ENCODE measurements around the gene BID. TPM values are rescaled to one million over a fixed set of nuclear protein-coding genes. Genes with fewer than 3 reads are reported as not detected.

Gene BID
- total RNA-seq, 1 donor from 2014 or later, result 12.9 TPM

GRCh38 chr22:17783312-17783711 is 9.0 kb upstream of the BID start:
- DNase-seq, result no peak

GRCh38 chr22:17782621-17783020 is 8.4 kb upstream of the BID start:
- no peak for DNase-seq

DNA sequence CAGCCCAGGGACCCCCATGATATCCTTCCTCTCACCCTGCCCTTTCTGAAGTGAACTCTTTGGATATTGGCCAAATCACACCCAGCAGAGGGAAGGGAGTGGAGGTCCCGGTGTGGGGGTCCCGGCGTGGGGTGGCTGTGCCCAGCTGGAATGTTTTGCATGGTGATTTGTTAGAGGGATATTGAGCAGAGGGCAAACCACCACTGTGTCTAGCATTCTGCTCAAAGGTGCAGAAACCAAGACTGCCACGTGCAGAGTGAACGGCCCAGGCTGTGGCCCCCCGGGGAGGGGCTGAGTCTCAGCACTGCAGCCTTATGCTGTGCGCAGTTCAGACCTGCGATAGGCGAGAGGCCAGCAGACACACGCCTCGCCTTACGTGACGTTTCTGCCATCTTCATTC is 7.9 kb upstream of the BID start:
- no peak for DNase-seq

DNA sequence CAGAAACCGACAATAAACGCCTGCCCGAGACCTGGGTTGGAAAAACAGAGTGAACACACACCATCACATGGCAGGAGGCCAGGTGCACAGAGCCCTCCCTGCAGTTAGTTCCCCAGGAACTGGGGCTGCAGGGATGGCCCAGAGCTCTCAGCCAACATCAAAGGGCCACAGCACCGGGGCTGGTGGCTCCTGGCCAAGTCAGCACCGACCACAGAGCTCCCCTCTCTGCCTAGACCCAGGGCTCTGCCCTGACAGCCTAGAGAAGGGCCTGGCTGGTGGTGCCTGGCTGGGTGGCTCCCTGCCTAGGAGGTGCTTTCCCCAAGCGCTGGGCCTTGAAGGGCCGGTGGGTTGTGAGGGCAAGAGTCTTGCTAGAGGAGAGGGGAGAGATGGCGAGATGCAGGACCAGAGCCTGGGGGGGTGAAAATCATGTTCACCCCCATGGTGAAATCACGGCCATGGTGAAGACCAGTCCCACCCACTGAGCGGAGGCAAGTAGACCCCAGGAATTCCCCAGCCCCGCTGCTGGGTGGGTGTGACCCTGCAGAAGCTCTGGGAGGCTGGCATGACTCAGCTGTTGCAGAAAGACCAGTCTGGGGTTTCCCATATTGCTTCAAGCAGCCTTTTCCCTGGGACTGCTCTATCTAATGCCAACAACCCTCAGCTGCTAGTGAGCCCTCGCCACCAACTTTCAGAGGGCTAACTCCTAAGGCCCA is 7.2 kb upstream of the BID start:
- DNase-seq, result peak; percentile 18

DNA sequence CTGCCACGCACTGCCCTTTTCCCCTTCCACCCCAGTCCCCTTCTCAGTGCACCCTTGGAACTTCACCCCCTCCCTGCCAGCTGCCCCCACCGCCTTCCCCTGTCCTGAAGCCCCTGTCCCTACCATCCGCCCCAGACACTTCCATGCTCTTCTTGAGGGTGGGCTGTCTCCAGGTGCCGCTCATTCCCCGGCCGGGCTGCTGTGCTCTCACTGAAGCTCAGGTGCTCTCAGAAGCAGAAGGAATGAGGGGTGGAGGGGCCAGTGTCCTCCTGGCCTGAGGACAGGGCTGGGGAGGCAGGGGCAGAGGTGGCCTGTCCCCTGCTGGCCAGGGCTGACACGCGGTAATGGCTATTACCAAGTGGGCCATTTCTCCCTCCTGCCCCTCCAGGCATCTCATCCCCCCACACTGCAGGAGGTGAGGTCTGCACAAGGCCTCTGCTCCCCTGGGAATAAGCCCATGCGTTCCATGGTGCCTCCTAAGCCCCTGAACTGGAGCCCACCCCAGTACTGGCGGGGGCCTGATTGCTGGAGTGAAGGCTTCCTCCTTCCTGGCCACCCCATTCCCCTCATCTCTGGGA is 6.6 kb upstream of the BID start:
- no peak for DNase-seq

DNA sequence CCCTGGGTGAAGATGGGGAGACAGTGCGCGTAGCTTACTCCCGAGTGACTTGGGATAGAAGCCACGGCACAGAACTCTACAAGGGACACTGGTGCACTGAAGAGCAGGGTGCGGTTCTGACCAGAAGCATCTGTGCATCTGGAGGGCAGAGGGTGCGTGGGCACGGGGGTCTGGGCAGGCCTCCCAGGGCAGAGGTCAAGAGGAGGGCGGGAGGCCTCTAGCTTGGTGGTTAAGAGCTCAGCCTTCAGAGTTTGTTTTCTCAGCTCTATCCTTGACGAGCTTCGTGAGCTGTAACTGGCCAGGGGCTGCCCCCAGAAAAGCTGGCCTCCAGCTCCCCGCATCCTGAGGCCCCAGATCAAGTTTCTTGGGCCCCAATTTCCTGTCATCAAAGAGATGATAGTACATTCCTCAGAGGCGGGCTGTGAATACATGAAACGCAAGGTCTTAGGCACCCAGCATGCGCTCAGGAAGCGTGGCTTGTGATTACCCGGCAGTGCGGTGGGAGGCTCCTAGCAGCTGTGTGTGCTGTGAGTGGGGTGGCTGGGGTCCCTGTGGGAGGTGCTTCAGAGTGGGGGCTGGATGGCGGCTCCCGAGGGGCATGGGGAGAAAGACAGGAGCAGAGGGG is 6.0 kb upstream of the BID start:
- no peak for DNase-seq

GRCh38 chr22:17779286-17780115 is 5.2 kb upstream of the BID start:
- no peak for DNase-seq

- DNase-seq, result no peak
These were observed 4.2 kb upstream of the BID start for GRCh38 chr22:17778412-17778976.

DNA sequence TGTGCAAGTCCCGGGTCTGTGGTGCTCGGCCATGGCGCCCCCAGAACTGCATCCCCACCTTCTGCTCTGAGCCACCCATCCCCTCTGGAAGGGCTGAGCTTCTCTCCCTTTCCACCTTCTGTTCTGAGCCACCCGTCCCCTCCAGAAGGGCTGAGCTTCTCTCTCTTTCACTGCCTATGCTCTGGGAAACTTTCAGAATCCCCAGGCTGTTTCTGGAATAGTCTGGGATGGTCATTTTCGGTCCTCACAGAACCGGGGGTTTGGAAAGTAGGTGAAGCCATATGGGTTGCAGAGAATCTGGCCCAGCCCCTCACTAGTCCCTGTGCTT is 3.4 kb upstream of the BID start:
- DNase-seq, result no peak

DNA sequence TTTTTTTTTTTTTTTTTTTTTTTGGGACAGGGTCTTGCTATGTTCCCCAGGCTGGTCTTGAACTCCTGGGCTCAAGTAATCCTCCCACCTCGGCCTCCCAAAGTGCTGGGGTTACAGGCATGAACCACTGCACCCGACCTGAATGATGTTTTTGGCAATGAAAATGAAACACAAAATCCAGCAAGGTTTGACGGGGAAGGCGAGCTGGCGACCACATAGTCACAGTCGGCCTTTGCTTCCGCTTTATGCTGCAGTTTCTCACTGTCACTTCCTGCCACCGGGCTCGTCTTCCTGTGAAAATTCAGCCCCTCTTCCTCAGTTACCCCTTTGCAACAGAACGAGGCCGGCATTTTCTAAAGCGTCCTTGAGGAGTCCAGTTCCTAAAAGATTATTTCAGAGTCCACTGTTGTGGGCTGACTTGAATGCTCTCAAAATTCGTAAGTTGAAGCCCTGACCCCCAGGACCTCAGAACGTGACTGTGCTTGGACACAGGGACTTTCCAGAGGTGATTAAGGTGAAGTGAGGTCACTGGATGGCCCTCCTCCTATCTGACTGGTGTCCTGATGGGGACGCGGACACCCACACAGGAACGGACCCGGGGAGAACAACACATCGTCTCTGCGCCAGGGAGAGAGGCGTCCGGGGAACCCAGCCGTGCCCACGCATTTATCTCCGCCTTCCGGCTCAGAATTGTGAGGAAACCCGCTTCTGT is 2.9 kb upstream of the BID start:
- no peak for DNase-seq

GRCh38 chr22:17775781-17776465 is 1.7 kb upstream of the BID start:
- no peak for DNase-seq

GRCh38 chr22:17774926-17775685 is 837 bp upstream of the BID start:
- no peak for DNase-seq

DNA sequence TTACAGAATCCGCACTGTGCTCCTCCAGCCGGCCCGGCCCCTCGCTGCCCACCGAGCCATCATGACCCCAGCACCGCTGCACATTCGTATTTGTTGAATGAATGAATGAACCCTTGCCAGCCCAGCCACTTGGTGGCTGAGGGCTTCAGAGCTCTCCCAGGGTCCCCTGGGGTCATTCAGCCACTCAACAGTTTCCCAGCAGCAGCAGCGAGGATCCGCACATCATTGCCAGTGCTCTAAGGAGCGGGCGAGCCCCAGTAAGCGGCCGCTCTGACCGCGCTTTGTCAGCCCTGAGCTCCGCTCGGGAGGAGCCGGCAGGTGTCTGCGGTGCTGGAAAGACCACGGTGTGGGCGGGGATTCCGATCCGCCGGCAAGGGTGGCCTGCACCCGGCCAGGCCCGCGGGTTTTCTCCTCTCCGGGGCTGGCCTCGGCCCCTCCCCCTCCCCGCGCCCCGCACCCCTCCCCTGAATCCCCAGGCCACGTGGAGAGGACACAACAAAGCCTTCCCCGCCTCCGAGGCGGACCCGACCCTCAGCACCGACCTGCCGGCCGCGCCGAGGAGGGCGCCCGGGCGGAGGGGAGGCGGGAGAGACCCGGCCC is 563 bp downstream of the BID start:
- no peak for DNase-seq

DNA sequence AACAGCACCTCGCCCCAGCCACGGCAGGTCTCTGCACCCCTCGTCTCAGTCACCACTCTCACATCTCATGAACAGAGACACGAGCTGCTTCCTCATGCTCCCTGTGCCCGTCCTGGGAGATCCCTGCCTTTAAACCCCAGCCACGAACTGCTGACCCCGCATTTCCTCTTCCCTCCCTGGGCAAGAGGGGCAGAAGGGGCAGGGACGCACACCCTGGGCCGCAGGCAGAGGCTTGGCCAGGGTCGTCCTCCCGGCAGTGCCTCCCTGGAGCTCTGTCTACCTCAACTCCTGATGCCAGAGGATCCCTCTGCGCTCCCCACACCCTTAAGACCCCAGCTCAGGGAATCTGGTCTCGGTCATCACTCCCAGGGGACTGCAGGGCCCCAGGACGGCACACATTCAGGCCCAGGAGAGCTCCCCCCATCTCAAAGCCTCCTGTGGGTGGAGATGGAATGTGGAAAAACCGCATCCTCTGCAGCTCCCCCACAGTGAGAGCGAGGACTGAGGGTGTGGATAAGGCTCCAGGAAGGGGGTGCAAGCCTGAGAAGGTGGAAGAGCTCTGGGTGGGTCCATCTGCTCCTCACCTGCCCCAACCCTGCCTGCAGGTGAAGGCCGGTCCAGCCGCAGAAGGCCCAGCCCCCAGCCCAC is 1.2 kb downstream of the BID start:
- no peak for DNase-seq

GRCh38 chr22:17772249-17772957 is 1.9 kb downstream of the BID start:
- DNase-seq, result no peak

- no peak for DNase-seq
These were observed 3.8 kb downstream of the BID start for GRCh38 chr22:17770180-17771077.

DNA sequence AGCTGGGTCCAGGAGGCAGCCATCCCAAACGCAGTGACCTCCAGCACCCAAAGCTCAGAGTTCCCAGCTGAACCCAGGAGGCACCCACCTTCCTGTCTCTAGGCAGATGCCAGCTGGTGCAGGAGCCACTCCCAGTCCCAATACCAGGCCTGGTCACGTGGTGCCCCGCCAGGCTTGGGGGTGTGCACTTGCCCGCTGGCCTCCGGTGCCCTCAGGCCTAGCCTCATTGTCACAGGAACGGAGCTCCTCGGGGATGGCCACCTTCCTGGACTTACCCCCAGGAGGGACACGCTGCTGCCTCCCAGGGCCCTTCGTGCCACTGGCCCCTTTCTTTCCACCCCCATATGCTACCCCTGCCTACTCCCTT is 4.6 kb downstream of the BID start:
- no peak for DNase-seq

Data from skin of body (tissue), 2 donors.